GM19240 (cell line): Measurements from ENCODE around the gene PHACTR1.

Experiments
- DNase-seq: peaks from one replicate; pipeline ENCODE4 v3.0.0; 2011; ENCODE audit warnings: low spot score; ENCODE audit not compliant: insufficient read length

Gene PHACTR1

GRCh38 chr6:12848964-12849808, 132.6 kb downstream of the PHACTR1 start:
- DNase-seq: no peak

GRCh38 chr6:12849809-12850198, 133.2 kb downstream of the PHACTR1 start:
- DNase-seq: no peak

- no peak for DNase-seq
These were observed 134.6 kb downstream of the PHACTR1 start for GRCh38 chr6:12851123-12851695.

GRCh38 chr6:12861603-12862002, 145.0 kb downstream of the PHACTR1 start:
- DNase-seq: no peak

- no peak for DNase-seq
These were observed 148.6 kb downstream of the PHACTR1 start for GRCh38 chr6:12865117-12865516.

- no peak for DNase-seq
These were observed 149.2 kb downstream of the PHACTR1 start for GRCh38 chr6:12865671-12866181.

GRCh38 chr6:12866422-12867029, 150.0 kb downstream of the PHACTR1 start:
- DNase-seq: no peak

GRCh38 chr6:12869816-12870432, 153.4 kb downstream of the PHACTR1 start:
- DNase-seq: no peak

GRCh38 chr6:12873691-12874090, 157.1 kb downstream of the PHACTR1 start:
- no peak for DNase-seq

- no peak for DNase-seq
These were observed 158.5 kb downstream of the PHACTR1 start for GRCh38 chr6:12875051-12875450.

- DNase-seq: no peak
These were observed 162.2 kb downstream of the PHACTR1 start for GRCh38 chr6:12878741-12879140.

GRCh38 chr6:12882761-12883290, 166.3 kb downstream of the PHACTR1 start:
- DNase-seq: no peak

GRCh38 chr6:12884983-12885382, 168.4 kb downstream of the PHACTR1 start:
- DNase-seq: no peak

- DNase-seq: no peak
These were observed 170.6 kb downstream of the PHACTR1 start for GRCh38 chr6:12886961-12887775.

- no peak for DNase-seq
These were observed 173.7 kb downstream of the PHACTR1 start for GRCh38 chr6:12890171-12890790.

- DNase-seq: no peak
These were observed 175.0 kb downstream of the PHACTR1 start for GRCh38 chr6:12891595-12891994.

GRCh38 chr6:12892151-12892550, 175.6 kb downstream of the PHACTR1 start:
- DNase-seq: no peak

GRCh38 chr6:12893036-12893435, 176.5 kb downstream of the PHACTR1 start:
- no peak for DNase-seq

GRCh38 chr6:12895721-12896120, 179.2 kb downstream of the PHACTR1 start:
- no peak for DNase-seq

- no peak for DNase-seq
These were observed 179.7 kb downstream of the PHACTR1 start for GRCh38 chr6:12896208-12896733.
